Measurements from ENCODE around the gene TMEM69. TPM values are rescaled to one million over a fixed set of nuclear protein-coding genes. Genes with fewer than 3 reads are reported as not detected.

Gene TMEM69
- total and polyA plus RNA-seq, 4 donors = 8.0 to 13.0 (median 12.0) TPM

GRCh38 chr1:45677751-45678245 is 10.2 kb upstream of the TMEM69 start (continued):
- TF ChIP-seq REST (IDR thresholded peaks at IDR 0.05) = no peak
- no peak for TF ChIP-seq NR2F2 (IDR thresholded peaks at IDR 0.05)
- TF ChIP-seq GABPA (IDR thresholded peaks at IDR 0.05 in 1 of 2, conservative IDR thresholded peaks at IDR 0.05 in 1 of 2) = no peak

- no peaks in the 10 kb centered on the region for H3K36me3 ChIP-seq (ENCODE audit: control insufficient read depth in 4 of 4, insufficient read depth in 3 of 4, low read depth in 1 of 4, low read length in 3 of 4)
- no peak for DNase-seq (ENCODE audit: low spot score)
- TF ChIP-seq HNF4A (conservative IDR thresholded peaks at IDR 0.05) = no peak
- no peak for TF ChIP-seq NR2F2 (IDR thresholded peaks at IDR 0.05)
- TF ChIP-seq REST (IDR thresholded peaks at IDR 0.05) = no peak
- TF ChIP-seq CTCF (IDR thresholded peaks at IDR 0.05; ENCODE audit: low read depth, low read length, missing input control) = no peak
- TF ChIP-seq, protein P1, sequence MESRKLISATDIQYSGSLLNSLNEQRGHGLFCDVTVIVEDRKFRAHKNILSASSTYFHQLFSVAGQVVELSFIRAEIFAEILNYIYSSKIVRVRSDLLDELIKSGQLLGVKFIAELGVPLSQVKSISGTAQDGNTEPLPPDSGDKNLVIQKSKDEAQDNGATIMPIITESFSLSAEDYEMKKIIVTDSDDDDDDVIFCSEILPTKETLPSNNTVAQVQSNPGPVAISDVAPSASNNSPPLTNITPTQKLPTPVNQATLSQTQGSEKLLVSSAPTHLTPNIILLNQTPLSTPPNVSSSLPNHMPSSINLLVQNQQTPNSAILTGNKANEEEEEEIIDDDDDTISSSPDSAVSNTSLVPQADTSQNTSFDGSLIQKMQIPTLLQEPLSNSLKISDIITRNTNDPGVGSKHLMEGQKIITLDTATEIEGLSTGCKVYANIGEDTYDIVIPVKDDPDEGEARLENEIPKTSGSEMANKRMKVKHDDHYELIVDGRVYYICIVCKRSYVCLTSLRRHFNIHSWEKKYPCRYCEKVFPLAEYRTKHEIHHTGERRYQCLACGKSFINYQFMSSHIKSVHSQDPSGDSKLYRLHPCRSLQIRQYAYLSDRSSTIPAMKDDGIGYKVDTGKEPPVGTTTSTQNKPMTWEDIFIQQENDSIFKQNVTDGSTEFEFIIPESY (IDR thresholded peaks at IDR 0.05) = no peak
- no peak for TF ChIP-seq FOXA1 (IDR thresholded peaks at IDR 0.05)
- no peaks in the 10 kb centered on the region for H3K9me3 ChIP-seq (ENCODE audit: control insufficient read depth in 4 of 4, low read length in 3 of 4)
- no peak overlapping the region for H3K27ac ChIP-seq (ENCODE audit: low read depth in 1 of 2, low read length in 2 of 2)
- peaks cover 19 to 71% (median 59%) of the 10 kb centered on the region in 4 donors for H3K4me1 ChIP-seq (ENCODE audit: control insufficient read depth in 4 of 4, insufficient read depth in 4 of 4, low read length in 3 of 4)
- H3K4me3 ChIP-seq (ENCODE audit: low read depth in 1 of 3, low read length in 3 of 3) = no peak overlapping the region
- no peak overlapping the region for H3K9ac ChIP-seq (ENCODE audit: low read depth in 1 of 2, low read length in 2 of 2)
- no peaks in the 10 kb centered on the region for H3K27me3 ChIP-seq (ENCODE audit: control insufficient read depth in 4 of 4, insufficient read depth in 4 of 4, low read length in 3 of 4)
Observed at GRCh38 chr1:45678489-45678888, 9.5 kb upstream of the TMEM69 start.

All from liver (tissue), 9 donors.